Psoas muscle (tissue), 8 donors: ENCODE data around the gene TRPM6. TPM values are rescaled to one million over a fixed set of nuclear protein-coding genes. Genes with fewer than 3 reads are reported as not detected.

ENCODE experiments used
- ATAC-seq, 4 donors: fragments of 200-7000 bp; cut with Tn5 transposase; one replicate each; pipeline ENCODE4 v1.9.1; 2020; ENCODE audit warnings: moderate library complexity in 3 of 4, mild to moderate bottlenecking in 2 of 4
- DNase-seq, 2 donors: peaks; one replicate each; pipeline ENCODE4 v3.0.0-alpha.2; 2020
- H3K27ac ChIP-seq: fragments of 200-600 bp; one replicate; pipeline ENCODE4 v1.8.0; 2022
- H3K27me3 ChIP-seq, 3 donors: fragments of 200-600 bp in 1 of 3; one replicate each; pipeline versions ENCODE4 v1.6.1 to v1.8.0; 2013 to 2022; ENCODE audit warnings: low read length in 2 of 3, mild to moderate bottlenecking in 2 of 3, moderate library complexity in 1 of 3; ENCODE audit not compliant: insufficient read depth in 3 of 3
- H3K36me3 ChIP-seq, 2 donors: fragments of 200-600 bp in 1 of 2; one replicate each; pipeline versions ENCODE4 v1.6.1 to v1.8.0; 2013 to 2022; ENCODE audit warnings: low read depth in 1 of 2, mild to moderate bottlenecking in 1 of 2, moderate library complexity in 1 of 2; ENCODE audit not compliant: insufficient read depth in 1 of 2
- H3K4me1 ChIP-seq: fragments of 200-600 bp; one replicate; pipeline ENCODE4 v1.8.0; 2022
- H3K4me3 ChIP-seq: fragments of 200-600 bp; one replicate; pipeline ENCODE4 v1.8.0; 2022; ENCODE audit warnings: mild to moderate bottlenecking
- H3K9me3 ChIP-seq: fragments of 200-600 bp; one replicate; pipeline ENCODE4 v1.8.0; 2022
- CTCF ChIP-seq: fragments of 200-600 bp; IDR thresholded peaks from one replicate; pipeline ENCODE4 v1.8.0; 2022; ENCODE audit warnings: antibody characterized with exemption
- WGBS, 3 donors: extraction: QIAGEN DNeasy Blood & Tissue Kit; methylation state at CpG; one replicate each; pipeline versions ENCODE4 v1.1.6 to v1.1.7; 2013; 5-methylcytosine and 5-hydroxymethylcytosine counted together
- intact Hi-C, 2 donors: fragments of 100-400 bp; cut with DNase I; formaldehyde crosslinking; loops; one replicate each; pipeline versions ENCODE4 v1.11.0 to v1.14.2; 2022
- polyA plus RNA-seq, 3 donors: library from polyadenylated mRNA; stranded (reverse); fragments of 200-250 nt; gene quantifications; one replicate each; pipeline ENCODE4 v1.2.3, GENCODE V29; 2013
- total RNA-seq, 4 donors: library from RNA; stranded (reverse); fragmentation: NEBNext Ultra II Directional in 2 of 4; extraction: Animal tissue kit (Norgen Biotek cat#: 25700) in 2 of 4; gene quantifications; one replicate each; pipeline versions ENCODE4 v1.2.1 to v1.2.4, GENCODE V29; 2021 to 2023
- donor health status: healthy with polysubstance abuse.
- donor health status: DM: no; HTN: no; CAD: no; lungs with moderate emphysema.
- donor health status: Bipolar disorder and iron deficiency.
- donor health status: healthy.
- donor health status: DM: yes; HTN: yes; CAD: no.
- donor health status: DM: no; HTN: no; CAD: no.
- donor health status: DM: no; HTN: no; CAD: no.
- donor health status: DM: yes; HTN: yes; CAD: no.

Gene TRPM6
- total and polyA plus RNA-seq, 7 donors: 0.04 to 0.27 (median 0.12) TPM; not detected in 1

DNA sequence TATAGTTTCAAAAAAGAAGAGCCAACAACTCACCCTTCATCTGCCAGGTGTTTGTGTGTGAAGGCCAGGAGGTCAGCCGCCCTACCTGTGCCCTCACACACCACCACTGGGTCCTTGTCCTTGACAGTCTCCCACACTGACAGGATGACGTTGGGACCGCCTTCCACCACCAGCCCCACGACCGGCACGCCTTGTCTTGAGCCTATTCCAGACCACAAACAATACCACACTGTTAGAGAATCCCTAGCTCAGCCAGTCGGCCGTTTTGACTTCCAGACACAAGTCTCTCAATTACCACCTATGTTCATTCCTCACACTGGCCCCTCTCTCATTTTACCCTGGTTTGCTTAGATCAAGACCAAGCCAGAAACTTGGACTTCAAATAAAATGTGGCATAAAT is 66.1 kb downstream of the TRPM6 start:
- Histone ChIP-seq H3K4me1 (no peaks in the 10 kb centered on the region), H3K27ac (no peak overlapping the region), H3K36me3 (no peaks in the 10 kb centered on the region), H3K9me3 (no peaks in the 10 kb centered on the region), H3K4me3 (no peak overlapping the region), H3K27me3 (no peaks in the 10 kb centered on the region)
- intact Hi-C loops: no loop called here
- no peak for TF ChIP-seq CTCF
- ATAC-seq (no peak), DNase-seq (no peak)
- WGBS, 3 donors: 40 to 50% (median 45%) methylated on average over 8 of the region's 8 CpGs

- TF ChIP-seq CTCF: no peak
- WGBS, 3 donors: 77 to 86% (median 84%) methylated on average over 2 of the region's 2 CpGs
- DNase-seq: no peak
Measured at GRCh38 chr9:74817816-74818215, 69.9 kb downstream of the TRPM6 start.

GRCh38 chr9:74817281-74817810 is 70.4 kb downstream of the TRPM6 start:
- no peak for ATAC-seq

More at GRCh38 chr9:74817816-74818215, 69.9 kb downstream of the TRPM6 start:
- H3K4me1 ChIP-seq: no peaks in the 10 kb centered on the region
- H3K9me3 ChIP-seq: no peaks in the 10 kb centered on the region
- H3K4me3 ChIP-seq: no peak overlapping the region
- H3K27me3 ChIP-seq: no peaks in the 10 kb centered on the region
- intact Hi-C loops: no loop called here
- H3K36me3 ChIP-seq: no peaks in the 10 kb centered on the region
- H3K27ac ChIP-seq: no peak overlapping the region
- ATAC-seq: no peak

DNA sequence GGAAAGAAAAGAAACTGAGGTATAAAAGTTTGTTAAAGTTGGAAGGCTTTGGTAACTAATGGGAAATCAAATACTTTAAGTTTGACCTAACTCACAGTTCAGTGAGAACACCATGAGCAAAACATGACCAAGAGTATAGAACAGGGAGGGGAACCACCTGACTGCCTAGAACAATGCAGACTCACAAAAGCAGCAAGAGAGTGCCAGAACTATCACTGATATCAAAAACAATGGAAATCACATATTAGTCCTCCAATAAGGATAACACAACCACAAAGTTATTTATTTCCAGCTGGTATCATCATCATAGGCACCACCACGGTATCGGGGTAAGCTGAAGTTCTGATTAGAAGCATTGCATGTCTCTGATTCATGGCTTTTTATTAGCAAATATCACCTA is 77.5 kb downstream of the TRPM6 start:
- Histone ChIP-seq H3K27me3 (no peaks in the 10 kb centered on the region), H3K9me3 (no peaks in the 10 kb centered on the region), H3K36me3 (no peaks in the 10 kb centered on the region), H3K4me1 (no peaks in the 10 kb centered on the region), H3K27ac (no peak overlapping the region), H3K4me3 (no peak overlapping the region)
- no peak for TF ChIP-seq CTCF
- intact Hi-C loops: no loop called here
- ATAC-seq: no peak
- DNase-seq: no peak
- WGBS, 3 donors: 63 to 75% (median 73%) methylated on average over 2 of the region's 2 CpGs

More at GRCh38 chr9:74817281-74817810, 70.4 kb downstream of the TRPM6 start:
- no peak for TF ChIP-seq CTCF
- Histone ChIP-seq H3K27ac (no peak overlapping the region), H3K9me3 (no peaks in the 10 kb centered on the region), H3K36me3 (no peaks in the 10 kb centered on the region), H3K27me3 (no peaks in the 10 kb centered on the region), H3K4me1 (no peaks in the 10 kb centered on the region), H3K4me3 (no peak overlapping the region)
- intact Hi-C loops: no loop called here
- DNase-seq: no peak
- WGBS, 3 donors: 83 to 85% (median 83%) methylated on average over 9 of the region's 9 CpGs

DNA sequence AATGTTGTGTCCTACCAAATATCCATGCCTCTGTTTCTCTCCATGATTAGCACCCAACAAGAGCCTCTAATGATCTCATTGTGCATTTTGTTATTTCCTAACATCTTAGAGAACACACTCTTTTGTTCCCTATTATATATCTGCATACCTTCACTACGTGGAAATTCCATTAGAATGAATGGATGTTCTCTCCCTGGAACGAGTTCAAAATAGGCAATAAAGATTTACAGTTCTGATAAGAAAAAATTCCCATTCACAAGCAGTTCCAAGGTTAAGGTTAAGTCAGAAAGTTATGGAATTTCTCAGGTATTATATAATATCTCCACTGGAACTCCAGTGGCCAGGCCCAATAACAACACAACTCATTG is 83.7 kb downstream of the TRPM6 start:
- no peak overlapping the region for H3K4me3 ChIP-seq
- no peaks in the 10 kb centered on the region for H3K9me3 ChIP-seq
- H3K27ac ChIP-seq: no peak overlapping the region
- ATAC-seq (no peak), DNase-seq (no peak)
- H3K4me1 ChIP-seq: no peaks in the 10 kb centered on the region
- H3K36me3 ChIP-seq: no peaks in the 10 kb centered on the region
- TF ChIP-seq CTCF: no peak
- 48 to 60% (median 51%) methylated on average over 2 of the region's 2 CpGs for WGBS, 3 donors
- intact Hi-C loops: no loop called here
- H3K27me3 ChIP-seq: no peaks in the 10 kb centered on the region
